GM10847 (cell line): ENCODE results near the gene SYNGR4.

ENCODE experiments used
- POLR2A ChIP-seq: IDR thresholded peaks from 2 replicates; pipeline ENCODE4 v1.6.1; 2011; ENCODE audit not compliant: insufficient read length; ENCODE audit errors: extremely low read depth

The SYNGR4 gene

GRCh38 chr19:48419158-48419920, 55.2 kb downstream of the SYNGR4 start:
- no peak for TF ChIP-seq POLR2A

- TF ChIP-seq POLR2A, result no peak
Measured at GRCh38 chr19:48421548-48421947, 57.4 kb downstream of the SYNGR4 start.

DNA sequence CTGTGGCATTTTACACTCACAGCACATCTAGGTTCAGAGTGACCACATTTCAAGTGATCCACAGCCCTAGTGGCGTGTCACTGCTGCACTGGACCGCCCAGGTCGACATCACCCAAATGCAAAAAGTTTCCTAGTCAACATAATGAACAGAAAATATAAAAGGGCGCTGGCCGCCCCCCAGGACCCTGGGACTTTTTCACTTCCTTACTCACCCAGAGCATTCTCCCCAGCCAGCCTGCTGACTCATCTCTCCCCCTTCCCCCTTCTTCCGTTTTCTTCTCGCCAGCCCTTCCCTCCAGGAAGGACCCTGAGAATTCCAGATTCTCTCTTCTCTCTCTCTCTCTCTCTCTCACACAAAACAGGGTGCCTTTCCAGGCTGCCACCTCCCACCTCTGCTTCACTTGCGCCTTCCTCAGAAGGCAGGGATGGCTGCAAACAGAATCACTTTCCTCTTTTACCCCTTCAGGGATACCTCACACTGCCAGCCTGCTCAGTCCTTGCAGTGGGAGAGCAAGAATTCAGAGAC, 60.6 kb downstream of the SYNGR4 start:
- no peak for TF ChIP-seq POLR2A
